ENCODE measurements around the gene PAWR. TPM values are rescaled to one million over a fixed set of nuclear protein-coding genes. Genes with fewer than 3 reads are reported as not detected.

PAWR gene
- total RNA-seq, 3 donors from 2014 or later (not counting 1 experiment from before 2014, with no cell fraction given), result 3.2 to 8.1 (median 5.3) TPM

GRCh38 chr12:79555028-79555925, 135.5 kb downstream of the PAWR start:
- Mint-ChIP-seq H3K4me3 (no peak overlapping the region), H3K27ac (no peak overlapping the region)
- intact Hi-C loops (cut with micrococcal nuclease), result no loop called here

DNA sequence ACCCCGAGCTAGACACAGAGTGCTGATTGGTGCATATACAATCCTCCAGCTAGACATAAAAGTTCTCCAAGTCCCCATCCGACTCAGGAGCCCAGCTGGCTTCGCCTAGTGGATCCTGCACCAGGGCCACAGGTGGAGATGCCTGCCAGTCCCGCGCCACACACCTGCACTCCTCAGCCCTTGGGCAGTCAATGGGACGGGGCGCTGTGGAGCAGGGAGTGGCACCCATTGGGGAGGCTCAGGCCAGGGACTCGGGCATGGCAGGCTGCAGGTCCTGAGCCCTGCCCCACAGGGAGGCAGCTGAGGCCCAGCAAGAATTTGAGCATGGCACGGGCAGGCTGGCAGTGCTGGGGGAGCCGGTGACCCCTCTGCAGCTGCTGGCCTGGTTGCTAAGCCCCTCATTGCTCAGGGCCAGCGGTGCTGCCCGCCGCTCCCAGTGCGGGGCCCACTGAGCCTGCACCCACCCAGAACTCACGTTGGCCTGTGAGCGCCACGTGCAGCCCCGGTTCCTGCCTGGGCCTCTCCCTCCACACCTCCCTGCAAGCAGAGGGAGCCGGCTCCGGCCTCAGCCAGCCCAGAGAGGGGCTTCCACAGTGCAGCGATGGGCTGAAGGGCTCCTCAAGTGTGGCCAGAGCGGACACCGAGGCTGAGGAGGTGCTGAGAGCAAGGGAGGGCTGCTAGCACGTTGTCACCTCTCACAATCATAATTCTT, 136.7 kb downstream of the PAWR start:
- Histone ChIP-seq H3K36me3 (ENCODE audit: control insufficient read depth, insufficient read depth, low read length) (no peaks in the 10 kb centered on the region), H3K27ac (ENCODE audit: low read length) (no peak overlapping the region), H3K27me3 (ENCODE audit: control insufficient read depth, insufficient read depth, low read length) (no peaks in the 10 kb centered on the region), H3K9me3 (ENCODE audit: control insufficient read depth, insufficient read depth, low read length) (no peaks in the 10 kb centered on the region), H3K4me3 (ENCODE audit: low read length) (no peak overlapping the region), H3K4me1 (ENCODE audit: control insufficient read depth, insufficient read depth, low read length) (no peaks in the 10 kb centered on the region)
- intact Hi-C loops (cut with micrococcal nuclease), result no loop called here
- no peaks in the 10 kb centered on the region for H3K9me3 Mint-ChIP-seq
- no peak for TF ChIP-seq CTCF (IDR thresholded peaks at IDR 0.05)
- WGBS (ENCODE audit: insufficient coverage), result 95% methylated on average over 21 of the region's 24 CpGs
- DNase-seq (no peak), ATAC-seq (no peak)
- H3K36me3 Mint-ChIP-seq, result no peaks in the 10 kb centered on the region
- no peak overlapping the region for H3K4me3 Mint-ChIP-seq
- H3K27me3 Mint-ChIP-seq (ENCODE audit: low read depth in 2 of 2), result no peaks in the 10 kb centered on the region
- H3K4me1 Mint-ChIP-seq, result no peaks in the 10 kb centered on the region
- H3K27ac Mint-ChIP-seq, result no peak overlapping the region

More at GRCh38 chr12:79555028-79555925, 135.5 kb downstream of the PAWR start:
- H3K9me3 Mint-ChIP-seq, result no peaks in the 10 kb centered on the region
- H3K27me3 Mint-ChIP-seq (ENCODE audit: low read depth in 2 of 2), result no peaks in the 10 kb centered on the region
- Histone ChIP-seq H3K4me1 (ENCODE audit: control insufficient read depth, insufficient read depth, low read length) (no peaks in the 10 kb centered on the region), H3K36me3 (ENCODE audit: control insufficient read depth, insufficient read depth, low read length) (no peaks in the 10 kb centered on the region), H3K27ac (ENCODE audit: low read length) (no peak overlapping the region), H3K9me3 (ENCODE audit: control insufficient read depth, insufficient read depth, low read length) (no peaks in the 10 kb centered on the region), H3K27me3 (ENCODE audit: control insufficient read depth, insufficient read depth, low read length) (no peaks in the 10 kb centered on the region), H3K4me3 (ENCODE audit: low read length) (no peak overlapping the region)
- ATAC-seq, result no peak
- H3K4me1 Mint-ChIP-seq, result no peaks in the 10 kb centered on the region
- no peak for TF ChIP-seq CTCF (IDR thresholded peaks at IDR 0.05)
- DNase-seq, result peak in 1 of 2 donors; percentile 27
- H3K36me3 Mint-ChIP-seq, result no peaks in the 10 kb centered on the region
- WGBS (ENCODE audit: insufficient coverage), result 100% methylated on average over 1 of the region's 3 CpGs

DNA sequence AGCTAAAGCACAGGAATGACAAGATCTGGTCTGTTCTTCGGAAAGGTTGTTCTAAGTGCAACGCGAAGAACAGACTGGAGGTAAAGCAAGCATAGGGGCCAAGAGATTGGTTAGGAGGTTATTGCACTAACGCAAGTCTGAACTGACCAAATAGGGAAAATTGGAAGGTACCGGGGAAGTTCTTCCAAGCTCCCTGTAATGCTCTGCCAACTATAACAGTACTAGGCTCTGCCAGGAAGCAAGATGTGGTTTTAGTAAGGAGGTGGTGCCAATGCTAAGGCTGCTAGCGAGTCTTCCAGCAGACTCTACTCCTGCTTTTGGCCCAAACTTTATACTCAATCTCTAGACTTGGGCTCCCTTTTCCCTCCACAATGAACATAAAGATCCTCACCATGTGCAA, 138.6 kb downstream of the PAWR start:
- WGBS (ENCODE audit: insufficient coverage), result 95% methylated on average over 6 of the region's 6 CpGs
- no peaks in the 10 kb centered on the region for H3K9me3 ChIP-seq (ENCODE audit: control insufficient read depth, insufficient read depth, low read length)
- intact Hi-C loops (cut with micrococcal nuclease), result no loop called here
- Mint-ChIP-seq H3K4me3 (no peak overlapping the region), H3K36me3 (no peaks in the 10 kb centered on the region), H3K9me3 (no peaks in the 10 kb centered on the region), H3K27me3 (ENCODE audit: low read depth in 2 of 2) (peaks cover 0 to 2% of the 10 kb centered on the region in 2 donors), H3K4me1 (no peaks in the 10 kb centered on the region), H3K27ac (no peak overlapping the region)
- DNase-seq (no peak), ATAC-seq (no peak)
- H3K27ac ChIP-seq (ENCODE audit: low read length), result no peak overlapping the region
- no peaks in the 10 kb centered on the region for H3K27me3 ChIP-seq (ENCODE audit: control insufficient read depth, insufficient read depth, low read length)
- no peak for TF ChIP-seq CTCF (IDR thresholded peaks at IDR 0.05)
- H3K4me3 ChIP-seq (ENCODE audit: low read length), result no peak overlapping the region
- H3K4me1 ChIP-seq (ENCODE audit: control insufficient read depth, insufficient read depth, low read length), result no peaks in the 10 kb centered on the region
- no peaks in the 10 kb centered on the region for H3K36me3 ChIP-seq (ENCODE audit: control insufficient read depth, insufficient read depth, low read length)

Data from natural killer cell (primary cell).